ENCODE results near the gene TM2D3. TPM values are rescaled to one million over a fixed set of nuclear protein-coding genes. Genes with fewer than 3 reads are reported as not detected.

TM2D3 gene
- total RNA-seq, 1 donor from 2014 or later, result 102 TPM

DNA sequence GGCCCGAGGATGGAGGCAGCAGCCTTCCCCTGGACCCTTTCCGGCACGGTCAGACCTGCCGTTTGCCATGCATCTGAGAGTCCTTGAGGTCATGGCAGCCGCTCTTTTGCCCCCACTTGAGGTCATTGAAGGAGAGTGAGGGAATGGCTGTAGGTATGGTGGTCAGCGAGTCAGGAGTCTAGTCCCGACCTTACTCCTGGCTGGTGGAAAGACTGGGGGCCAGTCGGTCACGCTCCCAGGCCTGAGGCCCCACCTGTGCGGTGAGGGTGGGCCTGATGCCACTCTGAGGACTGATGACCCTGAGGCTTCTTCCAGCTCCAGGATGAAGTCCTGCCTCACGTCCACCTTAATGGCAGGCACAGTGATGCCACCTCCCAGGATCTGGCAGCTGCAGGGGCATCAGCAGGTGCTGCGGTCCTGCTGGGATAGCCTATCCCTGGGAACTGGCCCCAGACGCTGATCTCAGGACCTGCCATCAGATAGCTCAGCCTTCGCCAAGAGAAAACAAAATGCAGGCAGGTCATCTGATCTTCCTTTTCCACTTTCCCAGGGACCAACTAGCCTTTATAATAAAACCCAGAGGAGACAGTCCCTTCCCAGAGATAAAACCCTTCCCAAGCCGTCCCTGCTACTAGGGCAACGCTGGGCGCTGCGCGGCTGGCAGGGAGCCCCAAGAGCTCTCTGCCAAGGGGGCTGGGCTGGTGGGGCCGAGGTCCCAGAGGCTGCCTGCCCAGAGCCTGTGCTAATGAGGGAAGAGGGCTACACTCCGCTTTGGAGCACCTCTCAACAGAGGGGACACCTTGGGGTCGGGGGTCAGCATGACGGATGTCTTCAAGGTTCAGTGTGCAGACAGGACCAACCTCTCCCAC is 42.2 kb downstream of the TM2D3 start:
- FAIRE-seq (no peak), DNase-seq (ENCODE audit: low spot score in 2 of 2) (no peak)

DNA sequence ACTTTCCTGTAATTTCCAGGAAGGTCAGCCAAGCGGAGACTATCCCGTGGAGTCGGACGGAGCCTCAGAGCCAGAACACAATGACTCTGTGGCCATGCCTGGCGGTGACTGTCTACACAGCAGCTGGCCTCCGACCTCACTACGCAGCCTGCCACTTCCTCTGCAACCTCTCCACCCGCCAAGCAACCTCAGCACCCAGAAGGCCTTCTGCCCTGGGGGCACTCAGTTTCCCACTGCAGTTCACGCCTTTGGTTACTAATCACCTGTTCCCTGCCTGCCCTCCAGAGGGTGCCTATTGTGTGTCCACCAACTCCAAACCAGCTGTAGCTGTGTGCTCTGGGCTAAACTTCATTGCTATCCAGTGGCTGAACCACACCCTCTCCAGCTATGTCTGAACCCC is 44.0 kb downstream of the TM2D3 start:
- DNase-seq (ENCODE audit: low spot score in 2 of 2), result no peak

GRCh38 chr15:101607108-101607507 is 45.1 kb downstream of the TM2D3 start:
- FAIRE-seq (no peak), DNase-seq (ENCODE audit: low spot score in 2 of 2) (no peak)

More for the DNA sequence above, 44.0 kb downstream of the TM2D3 start:
- FAIRE-seq, result no peak

DNA sequence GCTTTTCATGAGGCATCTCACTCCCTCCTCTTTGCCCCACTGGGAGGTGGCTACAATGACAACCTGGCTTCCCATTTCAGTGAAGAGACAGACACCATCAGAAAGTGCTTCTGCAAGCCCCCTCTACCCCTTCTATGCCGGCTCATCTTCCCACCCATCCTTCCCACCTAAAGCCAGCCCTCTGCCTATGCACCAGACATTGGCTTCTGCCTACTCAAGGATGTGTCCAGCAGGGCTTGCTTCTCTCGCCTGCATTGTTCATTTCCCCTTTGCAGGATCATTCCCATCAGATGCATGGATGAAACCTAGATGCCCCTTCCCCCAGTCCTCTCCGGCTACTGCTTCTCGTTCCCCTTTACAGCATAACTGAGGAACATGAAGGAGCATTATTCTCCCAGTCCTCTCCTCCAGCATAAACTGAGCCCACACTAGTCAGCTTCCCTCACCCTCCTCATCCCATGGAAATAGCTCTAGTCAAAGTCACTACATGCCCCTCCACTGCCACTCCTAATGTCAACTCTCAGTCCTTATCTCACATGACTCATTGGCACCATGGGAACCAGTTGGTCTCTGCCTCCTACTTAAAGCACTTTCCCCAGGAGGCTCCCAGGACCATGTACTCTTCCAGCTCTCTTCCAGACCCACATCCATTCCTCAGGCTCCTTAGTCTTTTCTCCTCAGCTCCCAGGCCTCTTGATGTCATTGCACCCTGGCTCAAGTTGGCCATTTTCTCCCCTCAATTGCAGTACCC is 47.9 kb downstream of the TM2D3 start:
- FAIRE-seq (no peak), DNase-seq (ENCODE audit: low spot score in 2 of 2) (no peak)

DNA sequence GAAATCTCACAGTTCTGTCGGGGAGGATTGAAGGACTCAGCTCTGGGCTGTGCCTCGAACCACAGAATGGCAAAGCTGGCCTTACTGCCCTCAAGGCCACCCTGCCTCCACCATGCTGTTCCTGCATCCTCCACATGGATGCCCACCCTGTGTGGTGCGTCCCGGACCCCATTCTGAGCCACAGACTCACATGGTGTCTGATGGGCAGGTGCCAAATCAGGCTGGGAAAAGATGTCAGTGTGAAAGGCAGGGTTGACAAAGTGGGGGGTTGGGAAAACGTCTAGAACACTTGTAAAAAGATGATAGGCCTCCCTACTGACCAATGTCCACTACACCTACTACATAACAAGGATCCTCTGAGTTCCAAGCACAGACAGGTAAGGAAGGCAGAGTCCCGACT is 49.4 kb downstream of the TM2D3 start:
- no peak for FAIRE-seq

GRCh38 chr15:101600035-101600434 is 52.1 kb downstream of the TM2D3 start:
- FAIRE-seq (no peak), DNase-seq (ENCODE audit: low spot score in 2 of 2) (no peak)

More for the DNA sequence above, 49.4 kb downstream of the TM2D3 start:
- DNase-seq (ENCODE audit: low spot score in 2 of 2), result no peak

DNA sequence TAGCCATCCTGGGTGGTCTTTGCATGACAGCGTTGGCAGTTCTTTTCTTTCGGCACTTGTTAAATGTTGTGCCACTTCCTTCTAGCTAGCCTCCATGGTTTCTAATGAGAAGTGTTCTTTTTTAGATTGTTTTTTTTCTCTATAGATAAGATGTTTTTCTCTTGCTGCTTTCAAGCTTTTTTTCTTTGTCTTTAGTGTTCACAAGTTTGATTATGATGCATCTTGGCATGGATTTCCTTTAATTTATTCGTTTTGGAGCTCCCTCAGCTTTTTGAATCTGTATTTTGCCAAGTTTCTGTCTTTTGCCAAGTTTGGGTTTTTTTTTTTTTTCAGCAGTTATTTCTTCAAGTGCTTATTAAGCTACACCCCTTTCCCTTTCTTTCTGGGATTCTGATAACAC is 53.1 kb downstream of the TM2D3 start:
- FAIRE-seq (no peak), DNase-seq (ENCODE audit: low spot score in 2 of 2) (no peak)

GRCh38 chr15:101597360-101597928 is 54.7 kb downstream of the TM2D3 start:
- FAIRE-seq, result no peak
- no peak for DNase-seq (ENCODE audit: low spot score in 2 of 2)

GRCh38 chr15:101596633-101597032 is 55.5 kb downstream of the TM2D3 start:
- DNase-seq (ENCODE audit: low spot score in 2 of 2), result no peak
- no peak for FAIRE-seq

Small RNA genes lying within 50 kb of the gene (small RNA-seq; reads per million reads assigned to genes)
- gene RNU6-807P, result not detected

Other genes with a start within 250 kb of the TM2D3 start
- 18.3 TPM for gene PCSK6, start 162.7 kb downstream of the TM2D3 start, total RNA-seq
- 36.7 TPM for gene TARS3, start 72.1 kb upstream of the TM2D3 start, total RNA-seq
- gene OR4F6, start 151.1 kb upstream of the TM2D3 start, total RNA-seq, result not detected
- gene OR4F15, start 159.8 kb upstream of the TM2D3 start, total RNA-seq, result under 0.01 TPM